ENCODE data around the gene TSPAN2. TPM values are rescaled to one million over a fixed set of nuclear protein-coding genes. Genes with fewer than 3 reads are reported as not detected.

The TSPAN2 gene
- total RNA-seq, 4 donors from 2014 or later = 40.5 to 87.6 (median 56.8) TPM

- H3K27ac ChIP-seq = no peak overlapping the region
- H3K27me3 ChIP-seq = no peaks in the 10 kb centered on the region
- TF ChIP-seq POLR2A (IDR thresholded peaks at IDR 0.05) (no peak), CTCF (IDR thresholded peaks at IDR 0.05) (no peak)
- DNase-seq = no peak
- H3K4me1 ChIP-seq = no peaks in the 10 kb centered on the region
- no peak overlapping the region for H3K4me3 ChIP-seq
- H3K9me3 ChIP-seq = no peaks in the 10 kb centered on the region
- intact Hi-C loops (cut with DNase I; ENCODE audit: low total_unique reads) = no loop called here
- H3K36me3 ChIP-seq = no peaks in the 10 kb centered on the region
Observed at GRCh38 chr1:115077984-115078330, 11.3 kb downstream of the TSPAN2 start.

DNA sequence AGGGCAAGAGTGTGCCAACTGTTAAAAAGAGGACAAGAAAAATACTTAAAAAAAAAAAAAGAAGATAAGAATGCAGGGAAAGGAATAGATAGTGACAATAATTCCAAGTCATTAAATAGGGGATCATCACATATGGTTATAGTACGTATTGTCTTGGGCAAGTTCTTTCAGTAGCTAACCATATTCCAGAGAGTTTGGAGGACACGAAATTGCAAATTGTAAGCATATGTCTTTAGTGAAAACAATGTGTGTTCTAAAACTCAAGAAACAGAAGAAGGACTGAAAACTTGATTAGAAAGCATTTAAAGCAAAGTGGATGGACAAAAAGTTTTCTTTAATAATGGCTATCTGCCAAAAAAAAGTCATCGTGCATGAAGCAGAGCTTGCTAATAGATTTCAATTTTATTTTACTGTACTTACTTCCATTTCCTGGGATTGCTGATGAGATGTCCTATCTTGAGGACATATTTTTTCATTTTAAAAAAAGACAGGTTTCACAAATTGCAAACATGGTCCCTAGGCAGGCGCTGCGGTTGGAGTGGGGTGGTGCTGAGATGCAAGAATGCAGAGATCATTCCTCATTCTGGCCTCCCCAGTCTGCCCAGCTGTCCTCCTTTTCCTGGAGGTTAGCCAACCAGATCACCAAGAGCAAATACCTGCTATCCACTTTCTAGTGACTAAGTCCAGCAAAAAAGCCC is 11.9 kb downstream of the TSPAN2 start:
- DNase-seq = no peak
- H3K27ac ChIP-seq = no peak overlapping the region

GRCh38 chr1:115076384-115076915 is 12.9 kb downstream of the TSPAN2 start:
- H3K27me3 ChIP-seq = no peaks in the 10 kb centered on the region
- intact Hi-C loops (cut with DNase I; ENCODE audit: low total_unique reads) = no loop called here
- H3K36me3 ChIP-seq = no peaks in the 10 kb centered on the region
- H3K9me3 ChIP-seq = no peaks in the 10 kb centered on the region
- no peak for TF ChIP-seq CTCF (IDR thresholded peaks at IDR 0.05)
- H3K4me1 ChIP-seq = no peaks in the 10 kb centered on the region
- no peak overlapping the region for H3K27ac ChIP-seq
- DNase-seq = no peak
- H3K4me3 ChIP-seq = no peak overlapping the region

More for the DNA sequence above, 11.9 kb downstream of the TSPAN2 start:
- Histone ChIP-seq H3K4me1 (no peaks in the 10 kb centered on the region), H3K9me3 (no peaks in the 10 kb centered on the region), H3K36me3 (no peaks in the 10 kb centered on the region), H3K27me3 (no peaks in the 10 kb centered on the region), H3K4me3 (no peak overlapping the region)
- intact Hi-C loops (cut with DNase I; ENCODE audit: low total_unique reads) = no loop called here
- TF ChIP-seq POLR2A (IDR thresholded peaks at IDR 0.05) (no peak), CTCF (IDR thresholded peaks at IDR 0.05) (no peak)

- H3K4me3 ChIP-seq = no peak overlapping the region
- intact Hi-C loops (cut with DNase I; ENCODE audit: low total_unique reads) = no loop called here
Observed at GRCh38 chr1:115074839-115075534, 14.3 kb downstream of the TSPAN2 start.

More at GRCh38 chr1:115074839-115075534, 14.3 kb downstream of the TSPAN2 start:
- Histone ChIP-seq H3K36me3 (no peaks in the 10 kb centered on the region), H3K27ac (no peak overlapping the region), H3K4me1 (no peaks in the 10 kb centered on the region), H3K9me3 (no peaks in the 10 kb centered on the region), H3K27me3 (no peaks in the 10 kb centered on the region)
- no peak for TF ChIP-seq CTCF (IDR thresholded peaks at IDR 0.05)
- TF ChIP-seq POLR2A (IDR thresholded peaks at IDR 0.05) = no peak
- no peak for DNase-seq
